ENCODE data around the gene ACCS.
A peak's percentile ranks its signal among the peaks of the same experiment; 100 is the strongest.

ACCS gene

DNA sequence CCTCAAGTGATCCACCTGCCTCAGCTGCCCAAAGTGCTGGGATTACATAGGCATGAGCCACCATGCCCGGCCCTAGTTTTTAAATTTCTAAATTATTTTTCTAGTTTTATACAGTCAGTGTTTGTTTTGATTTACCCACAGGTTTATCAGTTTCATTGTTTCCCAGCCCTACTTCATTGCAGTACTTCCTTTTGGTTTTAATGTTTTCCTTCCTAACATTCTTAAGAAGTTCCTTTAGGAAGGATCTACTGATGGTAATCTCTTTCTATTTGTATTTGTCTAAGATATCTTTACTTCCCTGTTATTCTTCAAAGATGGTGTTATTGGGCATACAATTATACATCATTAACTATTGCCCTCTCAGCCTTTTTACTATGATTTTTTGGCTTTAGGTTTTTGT, 24.5 kb downstream of the ACCS start:
- no peak for DNase-seq (ENCODE audit: low read depth, low spot score)

GRCh38 chr11:44094260-44094868, 28.3 kb downstream of the ACCS start:
- DNase-seq (ENCODE audit: low read depth, low spot score): peak; percentile 72

- DNase-seq (ENCODE audit: low read depth, low spot score): peak; percentile 87
Measured at GRCh38 chr11:44095506-44096359, 29.7 kb downstream of the ACCS start, which contains the start of gene EXT2. Gene EXT2 (plus strand): TSS chr11:44095678. CDS start chr11:44107713, 12,035 bp downstream.

- peak; percentile 42 for DNase-seq (ENCODE audit: low read depth, low spot score)
Measured at GRCh38 chr11:44096360-44097185, 30.5 kb downstream of the ACCS start.

GRCh38 chr11:44097821-44098220, 31.8 kb downstream of the ACCS start:
- DNase-seq (ENCODE audit: low read depth, low spot score): no peak

GRCh38 chr11:44101098-44101497, 35.0 kb downstream of the ACCS start:
- DNase-seq (ENCODE audit: low read depth, low spot score): no peak

DNA sequence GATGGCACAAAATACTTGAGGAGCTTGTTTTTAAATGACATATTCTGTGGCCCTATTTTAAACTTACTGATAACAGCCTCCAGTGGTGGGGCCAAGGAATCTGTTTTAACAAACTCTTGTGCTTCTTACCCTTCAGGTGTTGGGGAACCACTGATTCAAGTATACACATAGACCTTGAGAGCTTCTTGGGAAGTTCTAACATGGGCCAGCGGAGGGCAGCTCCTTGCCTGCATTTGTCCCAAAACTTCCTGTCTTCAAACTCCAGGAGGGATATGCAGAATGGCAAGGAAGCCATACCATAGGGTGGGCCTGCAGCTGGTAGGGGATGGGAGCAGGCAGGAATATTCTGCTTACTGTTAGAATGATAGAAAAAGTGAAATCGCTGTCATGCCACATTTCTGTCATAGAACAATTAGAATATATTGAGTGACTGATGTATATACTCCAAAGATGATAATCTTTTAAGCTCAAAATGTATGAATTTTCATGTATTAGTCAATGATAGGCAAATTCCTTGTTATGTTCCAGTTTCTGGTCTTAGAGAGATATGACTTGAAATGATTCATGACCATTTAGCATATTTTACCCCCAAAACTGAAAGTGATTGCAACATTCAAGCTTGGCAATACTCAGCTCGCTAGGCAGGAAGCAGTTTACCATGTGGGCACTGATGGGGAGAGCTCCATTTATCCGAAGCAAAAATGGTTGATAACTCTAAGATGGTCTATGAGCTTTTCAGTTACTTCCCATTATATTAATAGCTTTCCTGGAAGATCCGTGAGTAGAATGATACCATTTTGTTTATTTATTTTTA, 38.6 kb downstream of the ACCS start:
- DNase-seq (ENCODE audit: low read depth, low spot score): peak; percentile 23

GRCh38 chr11:44108260-44108659, 42.2 kb downstream of the ACCS start:
- DNase-seq (ENCODE audit: low read depth, low spot score): no peak

- DNase-seq (ENCODE audit: low read depth, low spot score): peak; percentile 42
Measured at GRCh38 chr11:44110231-44110679, 44.2 kb downstream of the ACCS start.

DNA sequence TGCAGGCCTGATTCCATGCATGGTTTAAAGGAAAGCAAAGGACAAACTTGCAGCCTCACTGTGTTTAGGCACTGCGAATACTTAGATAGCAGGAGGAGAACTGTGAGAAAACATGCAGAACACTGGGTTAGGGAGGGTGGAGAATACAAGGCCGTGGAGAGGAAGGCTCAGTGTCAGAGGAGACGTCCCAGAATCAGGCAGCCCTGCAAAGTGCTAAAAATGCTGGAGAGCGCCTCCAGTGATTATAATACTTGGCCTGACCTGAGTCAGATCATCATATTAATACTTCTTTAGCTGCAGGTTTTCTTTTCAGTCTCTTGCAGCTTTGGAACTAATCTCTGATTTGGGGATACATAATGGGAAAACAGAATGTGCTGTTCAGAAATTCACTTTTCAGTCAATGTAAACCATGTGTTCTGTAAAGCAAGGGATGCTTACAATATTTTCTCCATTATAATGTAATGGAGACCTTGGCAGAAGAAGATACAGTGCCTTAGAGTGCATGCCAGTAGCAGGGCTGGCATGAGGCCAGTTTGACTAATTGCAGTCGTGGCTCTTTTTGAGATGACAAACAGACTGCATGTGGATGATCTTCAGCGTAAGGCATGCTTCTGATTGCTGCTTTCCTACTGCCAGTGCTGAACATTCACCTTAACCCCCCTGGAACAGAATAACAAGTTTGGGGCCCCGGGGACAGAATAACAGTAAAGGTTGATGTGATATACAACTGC, 46.2 kb downstream of the ACCS start:
- DNase-seq (ENCODE audit: low read depth, low spot score): no peak

DNA sequence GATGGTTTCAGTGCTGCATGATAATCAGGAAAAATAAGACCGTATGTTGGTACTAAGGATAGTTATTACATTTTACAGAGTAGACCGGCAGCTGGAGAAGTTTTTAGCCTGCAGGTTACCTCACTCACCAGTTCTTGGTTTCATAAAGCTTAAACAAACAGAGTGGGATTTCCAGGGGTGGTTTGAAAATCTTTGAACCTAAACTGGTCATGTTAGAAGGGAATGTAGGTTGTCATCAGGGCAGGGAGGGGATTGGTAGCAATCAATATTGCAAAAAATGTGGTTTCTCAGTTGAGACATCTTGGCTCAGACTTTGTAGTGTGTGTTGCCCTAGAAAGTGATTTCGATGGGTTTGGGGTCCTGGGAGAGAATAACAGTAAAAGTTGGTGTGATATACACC, 46.9 kb downstream of the ACCS start:
- no peak for DNase-seq (ENCODE audit: low read depth, low spot score)

DNA sequence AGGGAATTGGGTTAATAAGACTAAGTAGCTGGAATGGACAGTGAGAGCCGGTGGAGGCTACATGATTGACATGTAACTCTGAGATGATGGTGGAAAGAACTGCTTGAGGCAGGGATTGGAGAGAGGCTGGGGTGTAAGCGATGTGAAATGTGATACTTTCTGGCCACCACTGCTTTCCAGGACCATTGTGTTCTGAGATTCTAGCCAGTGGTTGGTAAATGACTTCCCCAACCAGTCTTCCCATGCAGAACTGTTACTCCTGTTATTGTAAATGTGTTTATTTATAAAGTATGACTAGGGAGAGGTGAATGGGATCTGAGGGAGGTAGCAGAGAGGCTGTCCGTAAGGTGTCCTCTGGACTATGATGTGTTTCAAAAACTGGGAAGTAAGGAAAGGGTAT, 47.5 kb downstream of the ACCS start:
- peak; percentile 16 for DNase-seq (ENCODE audit: low read depth, low spot score)

- DNase-seq (ENCODE audit: low read depth, low spot score): no peak
Measured at GRCh38 chr11:44116234-44116830, 50.3 kb downstream of the ACCS start.

- DNase-seq (ENCODE audit: low read depth, low spot score): peak; percentile 15
Measured at GRCh38 chr11:44120169-44120568, 54.1 kb downstream of the ACCS start.

GRCh38 chr11:44125598-44125997, 59.5 kb downstream of the ACCS start:
- DNase-seq (ENCODE audit: low read depth, low spot score): no peak

- no peak for DNase-seq (ENCODE audit: low read depth, low spot score)
Measured at GRCh38 chr11:44126304-44126703, 60.2 kb downstream of the ACCS start.

GRCh38 chr11:44127130-44127529, 61.1 kb downstream of the ACCS start:
- no peak for DNase-seq (ENCODE audit: low read depth, low spot score)

- DNase-seq (ENCODE audit: low read depth, low spot score): no peak
Measured at GRCh38 chr11:44128729-44129128, 62.7 kb downstream of the ACCS start.

DNA sequence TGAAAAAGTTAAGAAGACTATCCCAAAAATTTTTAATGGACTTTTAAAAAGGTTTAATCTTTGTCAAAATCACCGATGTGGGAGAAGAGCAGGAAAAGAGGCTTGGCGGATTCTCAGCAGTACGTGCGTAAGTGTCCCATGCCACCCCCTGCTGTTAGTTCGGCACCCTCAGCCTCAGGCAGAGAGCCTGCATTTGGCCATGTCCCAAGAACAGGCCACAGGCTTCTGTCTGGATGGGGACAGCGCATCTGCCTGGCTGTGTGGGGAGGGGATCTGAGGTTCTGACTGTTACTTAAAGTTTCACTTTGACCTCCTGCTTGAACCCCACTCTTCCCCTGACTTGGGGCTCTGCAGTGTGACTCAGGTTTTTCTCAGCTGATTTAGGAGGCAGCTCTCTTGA, 64.7 kb downstream of the ACCS start:
- no peak for DNase-seq (ENCODE audit: low read depth, low spot score)

GRCh38 chr11:44133335-44133946, 67.4 kb downstream of the ACCS start:
- peak; percentile 30 for DNase-seq (ENCODE audit: low read depth, low spot score)

Measured in ELF-1 (cell line).